ENCODE results near the gene SELENOK.

Gene SELENOK

GRCh38 chr3:53883008-53883407, 8.7 kb downstream of the SELENOK start:
- DNase-seq (ENCODE audit: low spot score): no peak

DNA sequence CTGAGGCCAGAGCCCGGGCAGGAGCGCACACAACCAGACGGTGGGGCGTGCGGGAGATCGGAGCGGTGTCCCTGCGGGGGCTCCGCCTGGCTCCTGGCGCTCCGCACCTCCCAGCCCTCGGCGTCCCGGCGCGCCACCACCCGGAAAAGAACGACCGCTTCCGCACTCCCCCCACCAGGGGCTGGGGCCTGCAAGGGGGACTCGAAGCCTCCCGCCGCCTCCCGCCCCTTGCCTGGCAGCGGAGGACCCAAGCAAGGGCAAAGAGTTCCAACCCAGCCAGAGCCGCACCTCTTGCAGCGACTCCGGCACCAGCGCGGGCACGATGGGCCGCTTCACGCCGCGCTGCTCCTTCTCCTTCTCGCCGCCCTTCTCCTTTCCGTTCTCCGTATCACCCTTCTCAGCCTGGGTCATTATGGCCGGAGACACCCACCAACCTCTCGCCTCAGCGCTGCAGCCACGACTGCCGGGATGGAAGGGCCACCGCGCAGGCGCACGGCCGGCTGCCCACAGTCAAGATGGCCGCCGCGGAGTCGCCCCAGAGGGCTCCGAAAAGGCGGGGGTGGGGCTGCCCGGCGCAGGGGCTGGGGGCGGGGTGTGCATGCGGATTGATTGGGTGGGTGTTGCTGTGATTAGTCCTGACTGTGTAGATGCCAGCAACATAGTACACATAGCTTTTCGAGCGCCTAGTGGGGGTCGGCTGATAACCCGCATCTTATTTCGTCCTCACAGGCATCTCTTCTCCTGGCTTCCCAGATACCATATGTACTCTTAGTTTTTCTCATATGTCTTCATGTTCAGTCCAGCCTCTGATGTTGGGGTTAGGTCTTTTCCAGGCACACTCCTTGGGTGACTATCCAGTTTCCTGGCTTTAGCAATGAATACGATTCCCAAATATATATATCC, 9.7 kb downstream of the SELENOK start, which contains the start of gene ACTR8:
Gene ACTR8 (minus strand): TSS at position 462 of the 903 bp plus-strand sequence. CDS start 51 bp downstream, at position 411.
- DNase-seq (ENCODE audit: low spot score): peak; percentile 87

DNA sequence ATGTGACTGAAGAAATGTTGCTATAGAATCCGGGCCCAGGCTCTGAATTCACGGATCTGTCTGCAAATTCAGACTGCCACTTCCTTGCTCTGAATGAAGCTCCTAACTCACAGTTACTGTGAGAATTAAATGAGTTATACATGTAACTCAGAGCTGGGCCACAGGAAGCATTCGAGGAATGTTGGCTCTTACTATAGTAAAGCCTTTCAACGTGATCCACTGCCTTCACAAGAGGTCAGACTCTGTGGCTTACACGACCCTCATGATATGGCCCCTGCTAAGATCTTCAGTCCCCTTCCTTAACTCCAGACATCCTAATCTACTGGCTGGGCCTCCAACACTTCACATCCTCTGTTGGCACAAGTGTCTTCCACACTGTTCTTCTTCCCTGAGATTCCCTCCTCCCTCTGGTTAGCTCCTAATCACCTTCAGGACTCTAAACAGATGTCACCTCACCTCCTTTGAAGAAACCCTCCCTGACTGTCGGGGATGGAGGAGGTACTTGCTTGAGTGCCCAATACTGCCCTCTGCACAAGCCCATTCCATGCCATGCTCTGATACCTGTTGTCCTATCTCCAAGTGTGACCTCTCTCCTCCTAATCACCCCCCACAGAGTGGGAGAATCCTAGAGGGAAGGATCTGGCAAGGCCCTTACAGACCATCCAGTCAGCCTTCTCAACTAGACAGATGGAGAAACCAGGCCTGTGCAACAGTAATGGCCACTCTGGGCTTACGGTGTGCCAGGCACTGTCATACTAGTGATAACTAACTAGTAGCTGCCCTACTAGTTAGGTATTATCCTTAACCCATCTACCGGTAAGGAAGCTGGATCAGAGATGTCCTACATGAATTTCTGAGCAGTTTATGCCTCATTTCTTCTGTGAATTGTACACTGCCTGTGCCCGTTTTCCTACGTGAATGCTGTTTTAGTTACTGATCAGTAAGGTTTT, 11.0 kb downstream of the SELENOK start:
- DNase-seq (ENCODE audit: low spot score): no peak

DNA sequence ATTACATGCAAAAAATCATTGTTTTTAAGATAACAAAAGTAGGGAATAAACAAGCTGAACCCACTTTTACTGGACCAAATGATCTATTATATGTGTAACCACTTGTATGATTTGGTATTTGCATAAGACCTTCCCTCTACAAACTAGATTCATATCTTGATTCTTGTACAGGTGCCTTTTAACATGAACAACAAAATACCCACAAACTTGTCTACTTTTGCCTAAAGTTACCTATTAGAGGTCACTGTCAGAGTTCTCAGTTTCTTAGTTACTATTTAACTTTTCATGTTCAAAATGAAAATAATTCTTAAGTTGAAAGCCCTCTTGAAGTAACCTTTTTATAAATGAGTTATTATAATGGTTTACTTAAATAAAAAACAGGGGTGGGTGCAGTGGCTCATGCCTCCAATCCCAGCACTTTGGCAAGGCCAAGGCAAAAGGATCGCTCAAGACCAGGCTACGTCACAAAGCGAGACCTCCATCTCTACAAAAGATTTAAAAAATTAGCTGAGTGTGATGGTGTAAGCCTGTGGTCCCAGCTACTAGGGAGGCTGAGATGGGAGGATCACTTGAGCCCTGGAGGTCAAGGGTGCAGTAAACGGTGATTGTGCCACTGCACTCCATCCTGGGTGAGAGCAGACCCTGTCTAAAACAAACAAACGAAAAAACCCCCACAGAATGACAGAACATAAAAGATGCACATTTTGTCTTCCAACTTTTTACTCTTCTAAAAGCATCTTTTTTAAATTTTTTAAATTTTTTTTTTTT, 25.7 kb downstream of the SELENOK start:
- DNase-seq (ENCODE audit: low spot score): no peak

DNA sequence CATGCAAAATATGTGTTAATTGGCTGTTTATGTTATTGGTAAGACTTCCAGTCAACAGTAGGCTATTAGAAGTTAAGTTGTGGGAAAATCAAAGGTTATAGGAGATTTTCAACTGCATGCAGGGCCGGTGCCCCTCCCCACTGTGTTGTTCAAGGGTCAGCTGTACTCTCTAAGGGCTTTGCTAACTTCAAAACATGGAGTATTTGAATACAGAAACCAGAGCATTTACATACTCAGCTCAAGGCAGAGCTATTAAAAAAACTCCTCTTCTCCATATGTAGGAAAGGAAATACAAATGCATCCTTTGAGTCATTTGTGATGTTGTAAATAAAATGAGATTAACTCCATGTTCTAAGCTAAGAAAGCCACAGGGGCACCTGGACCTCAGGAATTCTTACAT, 28.5 kb downstream of the SELENOK start:
- DNase-seq (ENCODE audit: low spot score): no peak

GRCh38 chr3:53862241-53862640, 29.4 kb downstream of the SELENOK start:
- DNase-seq (ENCODE audit: low spot score): no peak

DNA sequence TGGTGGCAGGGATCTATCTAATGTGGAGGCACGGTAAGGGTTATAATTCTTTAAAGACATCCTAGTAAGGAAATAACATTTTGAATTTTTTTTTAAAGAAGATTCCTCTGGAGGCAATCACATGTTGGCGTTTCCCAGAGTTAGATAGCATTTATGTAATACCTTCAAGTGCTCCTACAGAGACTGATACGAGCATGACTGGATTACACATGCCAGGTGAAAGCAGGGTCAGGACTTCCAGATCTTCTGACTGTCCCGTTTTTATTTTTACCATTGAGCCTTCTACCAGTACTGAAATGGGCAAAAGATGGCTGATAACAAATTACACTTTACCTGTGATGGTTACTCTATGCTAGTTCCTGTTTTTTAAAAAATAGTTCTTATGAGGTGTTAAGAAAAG, 31.5 kb downstream of the SELENOK start:
- no peak for DNase-seq (ENCODE audit: low spot score)

DNA sequence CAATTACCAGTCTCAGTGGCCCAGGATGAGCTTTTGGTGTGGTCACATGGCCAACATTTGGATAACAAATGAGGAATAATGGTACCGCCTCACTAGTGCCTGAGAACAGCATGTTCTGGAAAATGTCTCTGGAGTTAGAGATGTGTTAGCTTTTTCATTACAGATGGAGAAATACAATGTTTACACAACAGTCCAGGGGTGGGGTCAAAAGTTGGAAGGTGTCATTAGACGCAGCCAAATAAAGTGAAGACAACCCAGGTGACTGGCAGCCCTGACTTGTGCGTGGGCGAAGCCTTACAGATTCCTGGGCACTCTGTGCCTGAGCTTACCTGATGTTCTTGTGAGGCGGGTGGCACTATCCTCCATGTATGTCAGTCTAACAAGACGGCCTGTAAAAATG, 32.5 kb downstream of the SELENOK start:
- DNase-seq (ENCODE audit: low spot score): no peak

DNA sequence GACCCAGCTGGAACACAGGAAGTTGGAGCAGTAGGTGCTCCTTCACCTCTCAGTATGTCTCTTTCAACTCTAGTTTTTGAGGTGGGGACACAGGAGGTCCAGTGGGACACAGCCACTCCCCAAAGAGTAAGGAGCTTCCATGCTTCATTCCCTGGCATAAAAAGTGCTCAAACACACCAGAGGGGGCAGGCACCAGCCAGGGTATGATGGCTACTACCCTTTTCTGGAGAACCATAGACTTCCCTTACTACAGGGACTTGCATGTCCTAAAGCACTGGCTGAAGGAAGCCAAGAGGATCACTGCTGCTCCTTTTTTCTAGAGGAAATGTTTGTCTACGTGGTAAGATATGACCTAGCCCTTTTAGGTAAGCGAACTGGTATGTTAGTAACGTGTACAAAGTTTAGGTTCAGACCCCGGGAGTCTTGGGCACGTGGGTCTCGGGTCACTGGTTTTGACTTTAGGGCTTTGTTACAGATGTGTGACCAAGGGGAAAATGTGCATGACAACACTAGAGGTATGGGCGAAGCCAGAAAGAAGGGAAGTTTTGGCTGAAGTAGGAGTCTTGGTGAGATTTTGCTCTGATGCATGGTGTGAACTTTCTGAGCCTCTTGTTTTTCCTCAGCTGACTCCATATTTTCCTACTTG, 33.4 kb downstream of the SELENOK start:
- no peak for DNase-seq (ENCODE audit: low spot score)

DNA sequence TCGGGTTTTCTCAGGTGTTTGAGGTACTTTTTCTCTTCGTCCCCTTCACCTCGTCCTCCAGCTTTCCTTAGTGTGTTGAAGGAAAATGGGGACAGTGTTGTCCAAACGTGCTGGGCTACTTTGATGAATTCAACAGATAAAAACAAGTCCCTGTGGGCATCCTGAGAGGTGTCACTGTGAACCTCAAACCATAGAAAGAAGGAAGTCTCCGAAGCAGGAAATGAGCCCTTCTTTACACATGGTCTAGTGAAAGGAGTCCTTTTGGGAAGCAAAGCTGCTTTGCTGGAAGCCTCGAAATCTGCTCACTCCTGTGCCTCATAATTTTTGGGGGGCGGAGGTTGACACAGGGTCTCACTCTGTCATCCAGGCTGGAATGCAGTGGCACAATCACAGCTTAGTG, 34.7 kb downstream of the SELENOK start:
- DNase-seq (ENCODE audit: low spot score): no peak

GRCh38 chr3:53850895-53851294, 40.8 kb downstream of the SELENOK start:
- DNase-seq (ENCODE audit: low spot score): no peak

DNA sequence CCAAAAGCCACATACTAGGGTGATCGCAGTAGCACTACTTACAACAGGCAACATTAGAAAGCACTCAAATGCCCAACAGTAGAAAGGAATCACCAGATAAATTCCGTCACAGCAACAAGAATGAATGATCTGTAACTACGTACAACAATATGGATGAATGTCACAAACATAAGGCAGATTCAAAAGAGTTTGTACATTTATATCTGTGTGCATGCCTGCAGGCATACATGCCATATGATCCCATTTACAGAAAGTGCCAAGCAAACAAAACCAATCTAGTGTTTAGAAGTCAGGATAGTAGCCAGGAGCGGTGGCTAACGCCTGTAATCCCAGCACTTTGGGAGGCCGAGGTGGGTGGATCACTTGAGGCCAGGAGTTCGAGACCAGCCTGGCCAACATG, 41.7 kb downstream of the SELENOK start:
- DNase-seq (ENCODE audit: low spot score): no peak

GRCh38 chr3:53846851-53847155, 44.9 kb downstream of the SELENOK start:
- no peak for DNase-seq (ENCODE audit: low spot score)

DNA sequence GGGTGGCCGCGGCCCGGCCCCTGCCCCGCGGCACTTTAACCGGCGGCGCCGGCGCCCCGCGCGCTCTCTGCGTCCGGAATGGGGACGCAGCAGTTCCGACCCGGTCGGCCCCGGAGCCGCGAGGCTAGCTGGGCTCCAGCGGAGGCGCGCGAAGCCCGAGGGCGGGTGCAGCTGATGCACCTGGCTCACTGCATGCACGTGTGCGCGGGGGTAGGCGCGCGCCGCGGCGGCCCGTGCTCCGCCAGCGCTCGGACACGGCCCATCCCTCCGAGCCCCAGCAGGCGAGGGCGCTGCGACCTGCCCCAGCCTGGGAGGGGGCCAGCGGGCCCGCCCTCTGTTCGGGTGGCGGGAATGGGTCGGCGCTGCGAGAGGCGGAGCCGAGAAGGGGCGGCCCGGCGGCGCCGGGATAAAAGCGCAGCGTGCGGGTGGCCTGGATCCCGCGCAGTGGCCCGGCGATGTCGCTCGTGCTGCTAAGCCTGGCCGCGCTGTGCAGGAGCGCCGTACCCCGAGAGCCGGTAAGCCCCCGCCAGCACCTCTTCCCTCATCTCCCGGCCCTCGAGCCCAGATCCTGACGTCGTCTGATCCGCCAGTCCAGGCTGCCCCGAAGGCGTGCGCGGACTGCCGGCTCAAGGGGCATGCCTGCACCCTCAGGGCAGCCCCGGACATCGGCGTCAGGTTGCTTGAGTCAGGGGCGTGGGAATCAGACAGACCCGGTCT, 45.4 kb downstream of the SELENOK start, which contains the start of the genes CHDH and IL17RB:
Gene CHDH (minus strand): TSS at position 286 of the 717 bp plus-strand sequence. CDS start 22,411 bp downstream, outside the sequence.
Gene IL17RB (plus strand): TSS at position 435 of the 717 bp plus-strand sequence. CDS start 21 bp downstream, at position 456.
- DNase-seq (ENCODE audit: low spot score): no peak

- DNase-seq (ENCODE audit: low spot score): no peak
These were observed 45.9 kb downstream of the SELENOK start for GRCh38 chr3:53845881-53846133.

DNA sequence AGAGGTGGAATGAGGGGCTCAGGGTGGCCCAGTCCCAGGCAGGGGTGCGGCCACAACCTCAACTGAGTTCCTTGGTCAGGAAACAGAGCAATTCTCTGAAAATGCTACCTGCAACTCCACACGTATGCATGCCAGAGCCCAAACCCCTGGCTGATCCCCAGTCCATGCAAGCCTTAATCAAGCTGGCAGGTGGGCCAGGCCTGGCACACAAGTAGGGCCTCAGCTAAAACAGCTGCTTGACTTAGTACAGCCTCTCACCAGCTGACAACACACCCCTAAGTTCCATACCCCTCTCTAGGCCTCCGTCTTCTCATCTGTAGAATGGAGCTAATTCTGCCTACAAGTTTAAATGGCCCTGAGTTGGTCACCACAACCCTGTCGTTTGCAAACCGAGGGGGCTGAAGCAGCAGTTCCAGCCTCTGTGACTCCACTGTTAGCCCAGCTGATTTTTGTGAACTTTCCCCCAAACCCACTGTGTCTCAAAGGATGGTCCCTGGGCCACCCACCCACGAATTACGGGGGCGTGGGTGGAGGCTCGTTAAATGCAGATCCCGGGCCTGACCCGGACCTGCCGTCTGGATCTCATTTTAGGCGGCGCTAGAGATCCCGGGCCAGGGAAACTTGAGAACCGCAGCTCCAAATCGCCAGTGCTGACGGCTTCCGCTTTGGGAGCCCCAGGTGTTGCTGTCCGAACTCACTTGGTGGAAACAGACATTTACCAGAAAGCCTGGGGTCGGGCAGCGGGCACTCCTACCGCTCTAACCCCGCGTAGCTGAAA, 46.4 kb downstream of the SELENOK start:
- DNase-seq (ENCODE audit: low spot score): no peak

- no peak for DNase-seq (ENCODE audit: low spot score)
These were observed 47.2 kb downstream of the SELENOK start for GRCh38 chr3:53844262-53845102.

- DNase-seq (ENCODE audit: low spot score): no peak
These were observed 48.2 kb downstream of the SELENOK start for GRCh38 chr3:53843195-53844177.

All from CD4-positive, alpha-beta T cell treated with Interleukin-2 at 100 ng/mL for 4 hours (primary cell).